Neural progenitor cell (in vitro differentiated cells): ENCODE measurements around the gene PGPEP1. TPM values are rescaled to one million over a fixed set of nuclear protein-coding genes. Genes with fewer than 3 reads are reported as not detected.
A peak's percentile ranks its signal among the peaks of the same experiment; 100 is the strongest.

ENCODE experiments used
- DNase-seq: peaks from one replicate; pipeline ENCODE4 v3.0.0-alpha.2; 2016; ENCODE audit warnings: low spot score
- H2AFZ ChIP-seq: fragments of 200-600 bp; sonication (generic); replicated peaks from 2 replicates; pipeline ENCODE4 v1.6.1; 2016; ENCODE audit warnings: antibody characterized with exemption
- H3F3A ChIP-seq: fragments of 200-600 bp; sonication (generic); 2 replicates; pipeline ENCODE4 v1.6.1; 2016; ENCODE audit warnings: antibody characterized with exemption, low read depth
- H3K27ac ChIP-seq: fragments of 200-600 bp; sonication (generic); 2 replicates; pipeline ENCODE4 v1.5.1; 2016; ENCODE audit warnings: mild to moderate bottlenecking
- H3K27me3 ChIP-seq: fragments of 200-600 bp; sonication (generic); 2 replicates; pipeline ENCODE4 v1.6.1; 2016; ENCODE audit warnings: mild to moderate bottlenecking, moderate library complexity
- H3K36me3 ChIP-seq: fragments of 200-600 bp; sonication (generic); 2 replicates; pipeline ENCODE4 v1.5.1; 2016
- H3K4me1 ChIP-seq: fragments of 200-600 bp; sonication (generic); 2 replicates; pipeline ENCODE4 v1.6.1; 2016; ENCODE audit warnings: mixed run types
- H3K4me2 ChIP-seq: fragments of 200-600 bp; sonication (generic); 2 replicates; pipeline ENCODE4 v1.6.1; 2016
- H3K4me3 ChIP-seq: fragments of 200-600 bp; sonication (generic); 2 replicates; pipeline ENCODE4 v1.5.1; 2016
- H3K79me2 ChIP-seq: fragments of 200-600 bp; sonication (generic); 2 replicates; pipeline ENCODE4 v1.6.1; 2016; ENCODE audit warnings: low read depth
- H3K9ac ChIP-seq: fragments of 200-600 bp; sonication (generic); 2 replicates; pipeline ENCODE4 v1.6.1; 2016
- H3K9me3 ChIP-seq: fragments of 200-600 bp; sonication (generic); 2 replicates; pipeline ENCODE4 v1.5.1; 2016; ENCODE audit warnings: low read depth
- H4K20me1 ChIP-seq: fragments of 200-600 bp; sonication (generic); 2 replicates; pipeline ENCODE4 v1.6.1; 2016; ENCODE audit warnings: low read depth
- H3K27ac Mint-ChIP-seq: 3 replicates; pipeline ENCODE4 v1.8.0; 2021; ENCODE audit warnings: mixed read lengths
- H3K27me3 Mint-ChIP-seq: 2 replicates; pipeline ENCODE4 v1.8.0; 2022; ENCODE audit warnings: low read depth, mild to moderate bottlenecking, inconsistent platforms, moderate library complexity, mixed read lengths; ENCODE audit not compliant: insufficient read depth
- H3K36me3 Mint-ChIP-seq: 3 replicates; pipeline ENCODE4 v1.8.0; 2021; ENCODE audit warnings: mixed read lengths
- H3K4me1 Mint-ChIP-seq: 3 replicates; pipeline ENCODE4 v1.8.0; 2021; ENCODE audit warnings: mixed read lengths
- H3K4me3 Mint-ChIP-seq: 3 replicates; pipeline ENCODE4 v1.8.0; 2021; ENCODE audit warnings: mild to moderate bottlenecking, moderate library complexity, mixed read lengths
- H3K9me3 Mint-ChIP-seq: 3 replicates; pipeline ENCODE4 v1.8.0; 2020; ENCODE audit warnings: mixed read lengths
- EZH2 ChIP-seq: fragments of 200-600 bp; sonication (generic); IDR thresholded peaks from 2 replicates; pipeline ENCODE4 v1.6.1; 2017; ENCODE audit warnings: antibody characterized with exemption, mild to moderate bottlenecking, moderate library complexity
- EZH2phosphoT487 ChIP-seq: fragments of 200-600 bp; sonication (generic); IDR thresholded peaks from 2 replicates; pipeline ENCODE4 v1.6.1; 2017; ENCODE audit warnings: antibody characterized with exemption
- total RNA-seq: library from RNA; depleted of rRNA; stranded (reverse); fragments of >200 nt; gene quantifications from 2 replicates; pipeline ENCODE4 v1.2.3, GENCODE V29; 2015; ENCODE audit warnings: low replicate concordance
- TF ChIP-seq, protein P1 (sequence below): fragments of 200-600 bp; sonication (generic); IDR thresholded peaks from 2 replicates; pipeline ENCODE4 v1.5.1; 2017; ENCODE audit warnings: antibody characterized with exemption, mild to moderate bottlenecking

The PGPEP1 gene
- total RNA-seq, 1 donor from 2014 or later = 2.1 TPM

DNA sequence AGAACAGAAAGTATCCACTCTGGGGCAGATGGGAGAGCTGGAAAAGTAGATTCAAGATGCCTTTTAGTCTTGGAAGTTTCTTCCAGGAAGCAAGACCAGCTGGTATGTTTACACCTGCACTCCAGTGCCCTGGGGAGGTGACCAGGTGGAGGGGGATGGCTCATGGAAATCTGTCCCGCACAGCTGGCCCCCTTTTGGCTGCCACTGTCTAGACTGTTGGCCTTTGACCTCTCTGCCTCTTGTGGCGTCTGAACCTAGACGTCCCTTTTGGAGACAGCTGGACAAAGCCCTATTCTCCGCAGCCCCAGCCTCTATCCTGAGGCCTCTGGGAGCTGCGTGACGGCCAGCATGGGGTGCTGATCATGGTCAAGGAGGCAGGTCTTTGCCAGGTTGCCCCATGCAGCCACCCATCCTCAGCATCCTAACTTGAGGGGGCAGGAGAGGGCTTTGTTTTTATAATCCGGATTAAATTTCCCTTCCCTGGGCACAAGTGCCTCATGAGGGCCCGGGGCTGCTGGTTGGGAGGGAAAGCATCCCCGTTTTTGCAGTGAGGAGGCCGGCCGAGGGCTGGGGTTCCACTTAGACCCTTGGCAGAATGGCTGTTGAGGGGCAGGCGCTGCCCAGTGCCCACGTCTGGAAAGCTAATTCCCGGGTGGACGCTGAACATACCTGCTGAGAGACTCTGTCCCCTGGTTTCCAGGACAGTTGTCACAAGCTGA, 28.3 kb downstream of the PGPEP1 start:
- H2AFZ ChIP-seq = no peak overlapping the region
- H3K79me2 ChIP-seq = no peaks in the 10 kb centered on the region
- H3K4me2 ChIP-seq = no peak overlapping the region
- Mint-ChIP-seq H3K4me3 (no peak overlapping the region), H3K4me1 (peaks cover 50% of the 10 kb centered on the region), H3K36me3 (peaks cover 2% of the 10 kb centered on the region), H3K27ac (no peak overlapping the region), H3K9me3 (no peaks in the 10 kb centered on the region), H3K27me3 (peaks cover 10% of the 10 kb centered on the region)
- DNase-seq = peak; percentile 61
- no peak overlapping the region for H3K27ac ChIP-seq
- no peaks in the 10 kb centered on the region for H4K20me1 ChIP-seq
- H3K4me3 ChIP-seq = no peak overlapping the region
- H3K27me3 ChIP-seq = no peaks in the 10 kb centered on the region
- no peaks in the 10 kb centered on the region for H3K9me3 ChIP-seq
- peaks cover 13% of the 10 kb centered on the region for H3F3A ChIP-seq
- no peak overlapping the region for H3K9ac ChIP-seq
- H3K4me1 ChIP-seq = peaks cover 20% of the 10 kb centered on the region
- no peaks in the 10 kb centered on the region for H3K36me3 ChIP-seq
- TF ChIP-seq, protein P1, sequence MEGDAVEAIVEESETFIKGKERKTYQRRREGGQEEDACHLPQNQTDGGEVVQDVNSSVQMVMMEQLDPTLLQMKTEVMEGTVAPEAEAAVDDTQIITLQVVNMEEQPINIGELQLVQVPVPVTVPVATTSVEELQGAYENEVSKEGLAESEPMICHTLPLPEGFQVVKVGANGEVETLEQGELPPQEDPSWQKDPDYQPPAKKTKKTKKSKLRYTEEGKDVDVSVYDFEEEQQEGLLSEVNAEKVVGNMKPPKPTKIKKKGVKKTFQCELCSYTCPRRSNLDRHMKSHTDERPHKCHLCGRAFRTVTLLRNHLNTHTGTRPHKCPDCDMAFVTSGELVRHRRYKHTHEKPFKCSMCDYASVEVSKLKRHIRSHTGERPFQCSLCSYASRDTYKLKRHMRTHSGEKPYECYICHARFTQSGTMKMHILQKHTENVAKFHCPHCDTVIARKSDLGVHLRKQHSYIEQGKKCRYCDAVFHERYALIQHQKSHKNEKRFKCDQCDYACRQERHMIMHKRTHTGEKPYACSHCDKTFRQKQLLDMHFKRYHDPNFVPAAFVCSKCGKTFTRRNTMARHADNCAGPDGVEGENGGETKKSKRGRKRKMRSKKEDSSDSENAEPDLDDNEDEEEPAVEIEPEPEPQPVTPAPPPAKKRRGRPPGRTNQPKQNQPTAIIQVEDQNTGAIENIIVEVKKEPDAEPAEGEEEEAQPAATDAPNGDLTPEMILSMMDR = no peak
- TF ChIP-seq EZH2 = no peak
- no peak for TF ChIP-seq EZH2phosphoT487

DNA sequence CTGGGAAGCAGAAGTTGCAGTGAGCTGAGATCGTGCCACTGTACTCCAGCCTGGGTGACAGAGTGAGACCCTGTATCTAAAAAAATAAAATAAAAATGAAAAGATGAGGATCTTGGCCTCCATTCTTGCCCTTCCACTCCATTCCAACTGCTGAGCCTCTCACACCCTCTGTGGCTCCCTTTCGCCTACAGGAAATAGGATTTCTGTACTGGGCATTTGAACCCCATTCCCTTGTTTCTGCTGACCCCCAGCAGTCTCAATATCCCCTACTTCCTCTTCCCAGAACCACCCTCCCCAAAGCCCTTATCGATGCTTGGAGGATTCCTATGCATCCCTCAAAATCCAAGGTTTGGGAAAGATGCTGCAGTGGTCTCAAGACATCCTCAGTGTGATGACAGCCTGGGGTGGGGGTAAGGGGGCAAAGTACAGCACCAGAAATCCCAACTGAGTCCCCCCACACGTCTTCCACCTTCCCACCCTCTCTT, 33.1 kb downstream of the PGPEP1 start:
- Mint-ChIP-seq H3K4me3 (no peak overlapping the region), H3K4me1 (peaks cover 39% of the 10 kb centered on the region), H3K27ac (peak overlapping the region; percentile 87), H3K9me3 (no peaks in the 10 kb centered on the region), H3K36me3 (no peaks in the 10 kb centered on the region), H3K27me3 (peaks cover 10% of the 10 kb centered on the region)
- Histone ChIP-seq H3K4me3 (no peak overlapping the region), H4K20me1 (no peaks in the 10 kb centered on the region), H3K27ac (peak overlapping the region; percentile 29), H3K27me3 (no peaks in the 10 kb centered on the region), H3K4me1 (peaks cover 14% of the 10 kb centered on the region), H3K9me3 (no peaks in the 10 kb centered on the region), H3K36me3 (no peaks in the 10 kb centered on the region), H3K4me2 (no peak overlapping the region), H3K79me2 (no peaks in the 10 kb centered on the region), H3K9ac (no peak overlapping the region), H2AFZ (peak overlapping the region; percentile 63), H3F3A (peaks cover 9% of the 10 kb centered on the region)
- no peak for DNase-seq
- TF ChIP-seq, protein P1 = no peak
- TF ChIP-seq EZH2phosphoT487 (no peak), EZH2 (no peak)

DNA sequence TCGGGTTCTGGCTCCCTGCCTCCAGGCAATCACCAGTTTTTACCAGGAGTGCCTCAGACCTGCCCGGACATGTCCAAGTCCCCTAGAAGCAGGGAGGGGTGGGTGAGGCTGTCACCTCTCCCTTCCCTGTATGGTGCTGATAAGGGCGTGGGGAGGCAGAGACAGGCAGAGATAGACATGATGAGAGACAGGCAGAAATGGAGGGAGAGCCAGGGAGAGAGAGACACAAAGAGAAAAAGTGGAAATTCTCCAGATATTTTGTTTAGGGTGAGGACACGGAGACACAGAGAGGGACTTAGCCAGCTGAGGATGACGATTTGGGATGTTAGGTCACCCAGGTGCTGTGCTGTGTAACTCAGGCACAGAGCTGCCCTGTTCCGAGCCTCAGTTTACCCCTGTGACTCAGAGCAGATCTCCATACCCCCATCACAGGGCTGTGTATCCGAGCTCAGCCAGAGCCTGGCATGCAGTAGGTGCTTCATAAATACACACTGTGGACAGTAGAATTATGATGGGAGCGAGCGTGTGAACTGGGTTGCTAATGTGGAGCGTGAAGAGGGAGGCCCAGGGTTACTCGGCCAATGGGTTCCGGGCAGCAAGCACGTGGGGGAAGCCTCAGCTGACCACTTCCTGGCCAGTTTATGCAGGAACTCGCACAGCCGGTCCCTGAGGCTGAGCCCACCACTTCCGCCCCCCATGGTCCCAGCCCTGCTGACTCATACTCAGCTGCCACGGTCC, 33.7 kb downstream of the PGPEP1 start:
- peaks cover 8% of the 10 kb centered on the region for H3K4me1 ChIP-seq
- Mint-ChIP-seq H3K27ac (peak overlapping the region; percentile 87), H3K36me3 (no peaks in the 10 kb centered on the region), H3K4me1 (peaks cover 33% of the 10 kb centered on the region), H3K9me3 (no peaks in the 10 kb centered on the region), H3K27me3 (peaks cover 10% of the 10 kb centered on the region), H3K4me3 (peak overlapping the region; percentile 17)
- no peaks in the 10 kb centered on the region for H4K20me1 ChIP-seq
- H3K9me3 ChIP-seq = no peaks in the 10 kb centered on the region
- H3K27ac ChIP-seq = no peak overlapping the region
- H3K4me3 ChIP-seq = no peak overlapping the region
- no peak overlapping the region for H3K9ac ChIP-seq
- peak; percentile 52 for DNase-seq
- no peaks in the 10 kb centered on the region for H3K36me3 ChIP-seq
- TF ChIP-seq, protein P1 = no peak
- TF ChIP-seq EZH2phosphoT487 = no peak
- TF ChIP-seq EZH2 = no peak
- no peaks in the 10 kb centered on the region for H3K79me2 ChIP-seq
- H3K4me2 ChIP-seq = no peak overlapping the region
- H2AFZ ChIP-seq = peak overlapping the region; percentile 63
- peaks cover 3% of the 10 kb centered on the region for H3F3A ChIP-seq
- no peaks in the 10 kb centered on the region for H3K27me3 ChIP-seq
